ENCODE results near the gene PTPRT. TPM values are rescaled to one million over a fixed set of nuclear protein-coding genes. Genes with fewer than 3 reads are reported as not detected.

The PTPRT gene
- total and polyA plus RNA-seq, 2 of the 13 experiments (the other 11 are each of a cell fraction or from before 2014, with no cell fraction given) = under 0.01 to 0.09 TPM

GRCh38 chr20:42192321-42192720, 997.4 kb downstream of the PTPRT start:
- no TSS peak for BruUV-seq (replicated peaks)
- peaks cover 36% of the 10 kb centered on the region for H3K9me3 ChIP-seq (ENCODE audit: low read length)
- ATAC-seq (no peak), FAIRE-seq (no peak), DNase-seq (ENCODE audit: low spot score) (no peak)
- no peak overlapping the region for H3K27ac ChIP-seq (ENCODE audit: extremely low read length, insufficient read depth, low read length)
- H3K4me1 ChIP-seq (ENCODE audit: insufficient read depth, low read length) = no peaks in the 10 kb centered on the region
- H3K4me2 ChIP-seq (ENCODE audit: low read depth, low read length) = no peak overlapping the region
- POLR2A ChIA-PET = no interaction called here
- H3K4me3 ChIP-seq (replicated peaks in 1 of 3; ENCODE audit: insufficient read depth in 1 of 3, low read depth in 2 of 3, low read length in 3 of 3) = no peak overlapping the region
- TF ChIP-seq KAT8 (CRISPR knock-in tag; IDR thresholded peaks at IDR 0.05) = no peak
- no peak for TF ChIP-seq NBN (conservative IDR thresholded peaks at IDR 0.05)
- no peak for TF ChIP-seq ZNF34 (CRISPR knock-in tag; IDR thresholded peaks at IDR 0.05; ENCODE audit: borderline replicate concordance)
- no peak for TF ChIP-seq ZNF10 (CRISPR knock-in tag; IDR thresholded peaks at IDR 0.05; ENCODE audit: borderline replicate concordance, low read depth)
- TF ChIP-seq KDM6A (CRISPR knock-in tag; IDR thresholded peaks at IDR 0.05; ENCODE audit: low read depth) = no peak
- TF ChIP-seq TBL1XR1 (IDR thresholded peaks at IDR 0.05; ENCODE audit: borderline replicate concordance, low read length, partially characterized antibody) = no peak
- no peak for TF ChIP-seq ZNF431 (CRISPR knock-in tag; IDR thresholded peaks at IDR 0.05; ENCODE audit: borderline replicate concordance, low read depth)
- TF ChIP-seq NCOA5 (CRISPR knock-in tag; IDR thresholded peaks at IDR 0.05) = no peak
- TF ChIP-seq, protein P1, sequence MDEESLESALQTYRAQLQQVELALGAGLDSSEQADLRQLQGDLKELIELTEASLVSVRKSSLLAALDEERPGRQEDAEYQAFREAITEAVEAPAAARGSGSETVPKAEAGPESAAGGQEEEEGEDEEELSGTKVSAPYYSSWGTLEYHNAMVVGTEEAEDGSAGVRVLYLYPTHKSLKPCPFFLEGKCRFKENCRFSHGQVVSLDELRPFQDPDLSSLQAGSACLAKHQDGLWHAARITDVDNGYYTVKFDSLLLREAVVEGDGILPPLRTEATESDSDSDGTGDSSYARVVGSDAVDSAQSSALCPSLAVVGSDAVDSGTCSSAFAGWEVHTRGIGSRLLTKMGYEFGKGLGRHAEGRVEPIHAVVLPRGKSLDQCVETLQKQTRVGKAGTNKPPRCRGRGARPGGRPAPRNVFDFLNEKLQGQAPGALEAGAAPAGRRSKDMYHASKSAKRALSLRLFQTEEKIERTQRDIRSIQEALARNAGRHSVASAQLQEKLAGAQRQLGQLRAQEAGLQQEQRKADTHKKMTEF (CRISPR knock-in tag; IDR thresholded peaks at IDR 0.05) = no peak
- no peak for TF ChIP-seq SMARCE1 (IDR thresholded peaks at IDR 0.05; ENCODE audit: borderline replicate concordance)
- no peak for TF ChIP-seq HMG20A (CRISPR knock-in tag; IDR thresholded peaks at IDR 0.05; ENCODE audit: borderline replicate concordance)
- no peak for TF ChIP-seq SIX4 (CRISPR knock-in tag; IDR thresholded peaks at IDR 0.05)
- no peak for TF ChIP-seq HNF4A (CRISPR knock-in tag; IDR thresholded peaks at IDR 0.05)
- TF ChIP-seq TOPORS (CRISPR knock-in tag; IDR thresholded peaks at IDR 0.05) = no peak
- TF ChIP-seq, protein P2, sequence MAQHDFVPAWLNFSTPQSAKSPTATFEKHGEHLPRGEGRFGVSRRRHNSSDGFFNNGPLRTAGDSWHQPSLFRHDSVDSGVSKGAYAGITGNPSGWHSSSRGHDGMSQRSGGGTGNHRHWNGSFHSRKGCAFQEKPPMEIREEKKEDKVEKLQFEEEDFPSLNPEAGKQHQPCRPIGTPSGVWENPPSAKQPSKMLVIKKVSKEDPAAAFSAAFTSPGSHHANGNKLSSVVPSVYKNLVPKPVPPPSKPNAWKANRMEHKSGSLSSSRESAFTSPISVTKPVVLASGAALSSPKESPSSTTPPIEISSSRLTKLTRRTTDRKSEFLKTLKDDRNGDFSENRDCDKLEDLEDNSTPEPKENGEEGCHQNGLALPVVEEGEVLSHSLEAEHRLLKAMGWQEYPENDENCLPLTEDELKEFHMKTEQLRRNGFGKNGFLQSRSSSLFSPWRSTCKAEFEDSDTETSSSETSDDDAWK (CRISPR knock-in tag; IDR thresholded peaks at IDR 0.05) = no peak
- no peak for TF ChIP-seq ZNF563 (CRISPR knock-in tag; IDR thresholded peaks at IDR 0.05)
- no peak for TF ChIP-seq ZSCAN30 (CRISPR knock-in tag; IDR thresholded peaks at IDR 0.05)
- H3K36me3 ChIP-seq (replicated peaks in 1 of 2; ENCODE audit: control insufficient read depth in 1 of 2, insufficient read depth in 2 of 2, low read length in 2 of 2) = no peaks in the 10 kb centered on the region
- CTCF ChIA-PET (ENCODE audit: low intra/inter-chr PET ratio, low total read pairs) = no interaction called here
- no peaks in the 10 kb centered on the region for H4K20me1 ChIP-seq (ENCODE audit: insufficient read depth, low read length)
- in situ Hi-C loops (cut with HindIII; ENCODE audit: extremely low pct_ligation_motif_present, low pct_unique_long_range_greater_than_20kb) (no loop called here), intact Hi-C loops (cut with micrococcal nuclease; ENCODE audit: unreplicated experiment) (no loop called here)
- WGBS (ENCODE audit: low lambda C conversion rate) = 6% methylated on average over 2 of the region's 2 CpGs
- H3K79me2 ChIP-seq (ENCODE audit: insufficient read depth, low read length) = no peaks in the 10 kb centered on the region
- no peak overlapping the region for H3K9ac ChIP-seq (ENCODE audit: insufficient read depth, low read depth, low read length)
- H3K27me3 ChIP-seq (ENCODE audit: control insufficient read depth in 1 of 2, insufficient read depth in 2 of 2, low read length in 2 of 2) = no peaks in the 10 kb centered on the region
- no peak overlapping the region for H2AFZ ChIP-seq (ENCODE audit: low read length)
